ENCODE results near the gene FAM227B.
"Not testable (repeated sequence)": the region's sequence is repeated elsewhere in the genome, so short reads cannot be mapped to it uniquely, and the experiment has no call there.

The FAM227B gene

GRCh38 chr15:49492830-49493229 is 127.8 kb downstream of the FAM227B start:
- no peak for DNase-seq

GRCh38 chr15:49492151-49492550 is 128.5 kb downstream of the FAM227B start:
- no peak for DNase-seq

DNA sequence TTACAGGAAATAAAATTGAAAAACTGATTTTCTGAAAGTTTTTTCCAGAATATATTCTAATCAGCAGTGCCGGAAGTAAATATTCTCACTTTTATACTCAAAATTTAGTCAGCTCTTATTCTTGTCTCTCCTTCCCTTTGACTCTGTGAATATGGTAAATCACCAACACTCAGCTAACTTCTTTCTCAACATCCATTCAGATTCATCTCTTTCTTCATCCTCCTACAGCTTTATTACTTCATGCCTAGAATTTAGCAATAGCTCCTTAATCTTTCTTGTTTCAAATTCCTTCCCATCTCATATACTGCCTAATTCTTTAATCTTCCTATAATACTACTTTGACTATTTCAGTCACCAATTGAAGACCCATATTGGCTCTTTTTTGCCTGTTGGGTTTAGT is 129.7 kb downstream of the FAM227B start:
- DNase-seq, result no peak

- not testable (repeated sequence) for DNase-seq
Observed at GRCh38 chr15:49485401-49485800, 135.2 kb downstream of the FAM227B start.

DNA sequence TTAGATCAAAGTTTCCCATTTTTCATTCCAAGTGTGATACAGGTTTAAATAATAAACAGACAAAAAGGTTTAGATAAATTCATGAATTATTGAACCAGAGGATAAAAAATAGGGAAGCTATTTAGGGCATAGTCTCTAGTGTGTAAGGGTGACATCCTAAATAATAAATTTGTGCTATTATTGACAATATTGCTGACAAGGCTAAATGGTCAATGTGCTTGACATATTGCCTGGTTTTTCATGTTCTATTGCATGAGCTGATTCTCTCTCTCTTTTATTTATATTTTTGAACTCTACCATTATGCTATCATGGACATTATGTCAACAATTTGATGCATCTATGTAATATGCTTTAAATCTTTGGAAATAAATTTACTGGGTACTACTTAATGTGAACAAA is 141.6 kb downstream of the FAM227B start:
- not testable (repeated sequence) for DNase-seq

DNA sequence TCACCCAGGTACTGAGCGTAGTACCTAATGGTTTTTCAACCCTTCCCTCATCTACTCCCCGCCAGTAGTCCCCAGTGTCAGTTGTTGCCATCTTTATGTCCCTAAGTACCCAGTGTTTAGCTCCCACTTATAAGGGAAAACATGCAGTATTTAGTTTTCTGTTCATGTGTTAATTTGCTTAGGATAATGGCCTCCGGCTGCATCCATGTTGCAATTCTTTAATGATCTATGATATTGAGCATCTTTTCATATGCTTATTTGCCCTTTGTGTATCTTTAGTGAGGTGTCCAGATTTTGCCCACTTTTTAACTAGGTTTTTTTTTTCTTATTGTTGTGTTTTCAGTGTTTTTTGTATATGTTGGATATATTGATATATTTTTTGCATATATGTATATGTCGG is 142.6 kb downstream of the FAM227B start:
- not testable (repeated sequence) for DNase-seq

DNA sequence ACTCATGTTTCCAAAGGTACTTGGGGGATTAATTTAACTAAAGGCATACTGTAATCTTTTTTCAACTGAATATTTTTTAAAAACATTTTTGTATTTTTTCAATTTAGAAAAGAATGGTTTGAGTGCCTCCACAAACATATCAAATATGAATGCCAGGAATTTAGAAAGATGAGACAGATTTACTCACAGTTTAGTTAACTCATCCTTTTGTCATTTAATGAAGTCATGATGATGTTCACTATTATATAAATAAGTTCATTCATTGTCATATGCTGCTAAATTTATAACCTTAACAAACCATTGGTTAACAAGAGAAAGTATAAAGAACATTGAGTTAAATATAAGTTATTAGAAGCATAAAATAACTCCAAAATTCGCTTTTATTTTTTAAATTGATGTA is 147.6 kb downstream of the FAM227B start:
- DNase-seq, result no peak

DNA sequence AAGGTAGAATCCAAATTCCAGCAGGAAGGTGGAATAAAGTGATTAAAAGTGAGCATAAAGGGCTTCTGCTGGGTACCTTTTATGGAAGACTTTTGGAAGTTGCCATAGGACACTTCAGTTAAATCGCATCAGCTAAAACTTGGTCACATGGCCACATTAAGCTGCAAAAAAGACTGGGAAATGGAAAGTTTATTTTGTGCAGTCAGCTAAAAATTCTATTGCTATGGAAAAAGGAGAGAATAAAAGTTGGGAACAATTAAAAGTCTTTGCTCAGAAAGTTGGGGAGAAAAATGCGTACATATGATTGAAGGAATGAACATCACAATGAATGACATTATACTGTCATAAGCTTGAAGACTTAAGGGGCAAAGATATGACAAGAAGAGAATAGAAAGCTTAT is 148.3 kb downstream of the FAM227B start:
- DNase-seq, result no peak

- peak; percentile 22 for DNase-seq
Observed at GRCh38 chr15:49471733-49472132, 148.9 kb downstream of the FAM227B start.

GRCh38 chr15:49471248-49471647 is 149.4 kb downstream of the FAM227B start:
- DNase-seq, result peak; percentile 52

DNA sequence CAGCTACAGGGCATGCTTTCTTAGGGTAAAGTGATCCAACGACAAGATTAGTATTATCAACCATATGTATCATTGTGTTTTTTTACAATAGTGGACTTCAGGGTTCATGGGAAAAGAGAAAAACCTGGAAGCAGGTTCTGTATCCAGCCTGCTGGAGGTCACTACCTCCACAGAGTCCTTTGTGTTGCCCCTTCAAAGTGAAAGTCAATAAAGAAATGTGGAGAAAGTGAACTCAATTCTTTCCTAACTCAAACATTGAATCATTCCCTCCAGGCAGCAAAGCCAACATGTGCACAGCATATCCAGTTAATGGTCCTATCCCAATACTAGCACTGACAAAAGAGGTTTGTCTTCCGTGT is 152.2 kb downstream of the FAM227B start:
- DNase-seq, result no peak

- DNase-seq, result no peak
Observed at GRCh38 chr15:49467746-49468480, 152.7 kb downstream of the FAM227B start.

GRCh38 chr15:49466119-49466518 is 154.5 kb downstream of the FAM227B start:
- DNase-seq, result no peak

GRCh38 chr15:49464522-49464921 is 156.1 kb downstream of the FAM227B start:
- no peak for DNase-seq

- DNase-seq, result no peak
Observed at GRCh38 chr15:49462232-49462844, 158.3 kb downstream of the FAM227B start.

- no peak for DNase-seq
Observed at GRCh38 chr15:49460411-49460941, 160.1 kb downstream of the FAM227B start.

DNA sequence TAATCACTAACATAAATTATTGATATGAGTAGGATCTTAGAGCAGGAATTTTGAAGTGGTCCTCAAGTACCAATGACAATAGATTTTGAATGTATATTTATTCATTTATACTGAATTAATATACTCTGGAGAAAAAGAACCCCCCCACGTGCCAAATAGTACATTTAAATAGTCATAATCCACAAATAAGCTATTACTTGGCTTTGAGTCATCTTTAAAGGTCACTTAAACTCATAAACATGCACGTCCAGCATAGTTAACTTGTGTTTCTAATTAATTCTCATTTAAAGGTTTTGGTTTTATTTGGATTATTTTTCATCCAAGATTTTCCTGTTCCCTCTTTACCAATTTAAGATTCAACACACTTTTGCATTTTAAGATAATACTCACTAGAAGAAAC is 162.5 kb downstream of the FAM227B start:
- DNase-seq, result no peak

GRCh38 chr15:49456166-49456565 is 164.5 kb downstream of the FAM227B start:
- DNase-seq, result no peak

- no peak for DNase-seq
Observed at GRCh38 chr15:49452595-49452994, 168.0 kb downstream of the FAM227B start.

DNA sequence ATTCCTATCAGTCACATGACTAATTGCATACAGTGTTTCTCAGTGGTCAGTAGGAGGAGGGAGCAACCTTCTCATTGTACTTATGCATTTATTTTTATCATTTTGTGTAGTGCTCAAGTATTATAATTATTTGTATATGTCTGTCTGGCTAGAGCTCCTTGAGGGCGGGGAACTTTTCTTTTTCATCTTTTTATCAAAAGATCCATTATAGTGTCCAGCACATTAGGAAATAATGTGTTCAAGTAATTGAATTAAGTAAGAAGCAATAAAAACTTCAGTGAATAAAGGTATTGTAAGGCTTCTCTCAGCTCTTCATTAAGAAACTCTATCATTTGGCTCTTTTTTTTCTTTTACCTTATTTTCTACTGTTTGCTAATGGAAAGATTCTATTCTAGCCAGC is 178.8 kb downstream of the FAM227B start:
- DNase-seq, result no peak

DNA sequence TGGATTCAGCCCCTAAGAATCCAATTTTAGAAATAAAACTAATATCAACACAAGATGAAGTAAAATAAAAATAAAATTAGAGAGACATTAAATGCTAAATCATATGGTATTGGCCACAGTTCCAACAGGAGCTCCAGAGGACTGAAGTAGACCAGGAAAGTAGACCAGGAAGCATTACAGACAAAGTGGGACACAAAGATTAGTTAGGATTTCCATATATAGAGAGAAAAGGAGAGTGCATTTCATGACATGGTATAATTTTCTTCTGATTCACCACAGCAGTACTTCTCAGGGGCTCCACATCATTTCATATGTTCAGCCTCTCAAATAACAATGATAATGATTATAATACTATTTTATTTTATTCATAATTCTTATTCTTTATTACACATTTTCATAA is 179.3 kb downstream of the FAM227B start:
- no peak for DNase-seq

- no peak for DNase-seq
Observed at GRCh38 chr15:49439678-49440395, 180.8 kb downstream of the FAM227B start.

DNA sequence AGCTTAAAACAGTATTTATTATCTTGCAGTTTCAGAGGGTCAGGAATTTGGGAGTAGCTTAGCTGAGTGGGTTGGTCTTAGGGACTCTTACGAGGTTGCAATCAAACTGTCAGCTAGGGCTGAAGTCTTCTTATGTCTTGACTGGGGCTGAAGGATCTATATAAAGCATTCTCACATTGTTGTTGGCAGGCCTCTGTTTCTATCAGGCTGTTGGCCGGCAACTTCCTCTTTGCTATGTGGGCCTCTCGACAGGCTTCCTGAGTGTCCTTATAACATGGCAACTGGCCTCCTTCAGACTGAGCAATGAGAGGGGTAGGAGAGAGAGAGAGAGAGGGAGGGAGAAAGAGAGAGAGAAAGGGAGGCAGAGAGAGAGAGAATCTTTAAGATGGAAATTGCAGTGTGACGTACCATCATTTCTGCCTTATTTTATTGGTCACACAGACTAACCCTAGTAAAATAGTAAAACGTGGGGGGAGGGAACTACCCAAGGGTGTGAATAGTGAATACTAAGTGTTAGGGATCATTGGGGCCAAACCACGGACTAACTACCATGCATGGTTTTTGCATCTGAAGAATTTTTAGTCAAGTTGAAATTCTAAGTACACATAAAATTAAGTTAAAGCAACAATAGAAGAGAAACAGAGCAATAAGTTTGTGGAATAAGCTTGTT is 181.5 kb downstream of the FAM227B start:
- peak; percentile 51 for DNase-seq

Data from hematopoietic multipotent progenitor cell treated with erythropoietin and hydrocortisone succinate and interleukin-3 and kit ligand, for 8 days (in vitro differentiated cells).